H9 (cell line): ENCODE results near the gene BST2. TPM values are rescaled to one million over a fixed set of nuclear protein-coding genes. Genes with fewer than 3 reads are reported as not detected.

Experiments used
- DNase-seq: peaks from one replicate; pipeline ENCODE4 v3.0.0-alpha.2; 2017
- H2AFZ ChIP-seq: one replicate; pipeline ENCODE4 v1.6.1; 2013; ENCODE audit warnings: mild to moderate bottlenecking, low read length, control low read depth, moderate library complexity
- H2AK5ac ChIP-seq: 2 replicates; pipeline ENCODE4 v1.6.1; 2013; ENCODE audit warnings: low read length, control low read depth, mixed read lengths; ENCODE audit not compliant: insufficient read length
- H2BK120ac ChIP-seq: one replicate; pipeline ENCODE4 v1.6.1; 2013; ENCODE audit warnings: low read depth, mild to moderate bottlenecking, low read length, control low read depth, inconsistent platforms; ENCODE audit not compliant: poor library complexity, severe bottlenecking
- H2BK12ac ChIP-seq: 2 replicates; pipeline ENCODE4 v1.6.1; 2013; ENCODE audit warnings: low read length, control low read depth, mixed read lengths, low read depth; ENCODE audit not compliant: insufficient read length
- H2BK15ac ChIP-seq: 2 replicates; pipeline ENCODE4 v1.6.1; 2013; ENCODE audit warnings: low read depth, low read length, control low read depth
- H2BK20ac ChIP-seq: one replicate; pipeline ENCODE4 v1.6.1; 2013; ENCODE audit warnings: low read depth, mild to moderate bottlenecking, low read length, control low read depth, inconsistent platforms; ENCODE audit not compliant: poor library complexity, severe bottlenecking
- H2BK5ac ChIP-seq: 2 replicates; pipeline ENCODE4 v1.6.1; 2013; ENCODE audit warnings: low read length, control low read depth, mixed read lengths; ENCODE audit not compliant: insufficient read length
- H3K14ac ChIP-seq: 2 replicates; pipeline ENCODE4 v1.6.1; 2013; ENCODE audit warnings: low read length, control low read depth; ENCODE audit not compliant: insufficient read depth
- H3K18ac ChIP-seq: 2 replicates; pipeline ENCODE4 v1.6.1; 2013; ENCODE audit warnings: low read depth, mild to moderate bottlenecking, mixed read lengths, low read length, control low read depth; ENCODE audit not compliant: insufficient read length
- H3K23ac ChIP-seq: 2 replicates; pipeline ENCODE4 v1.6.1; 2013; ENCODE audit warnings: low read length, control low read depth, mixed read lengths, low read depth; ENCODE audit not compliant: insufficient read length
- H3K23me2 ChIP-seq: 2 replicates; pipeline ENCODE4 v1.6.1; 2013; ENCODE audit warnings: low read depth, mild to moderate bottlenecking, mixed read lengths, low read length, control low read depth; ENCODE audit not compliant: insufficient read length, poor library complexity, severe bottlenecking
- H3K27ac ChIP-seq: 2 replicates; pipeline ENCODE4 v1.5.1; 2013; ENCODE audit warnings: low read length, control low read depth, mixed read lengths, low read depth; ENCODE audit not compliant: insufficient read length
- H3K27me3 ChIP-seq: 2 replicates; pipeline ENCODE4 v1.6.1; 2013; ENCODE audit warnings: low read length, control low read depth, inconsistent platforms; ENCODE audit not compliant: insufficient read depth
- H3K4ac ChIP-seq: 2 replicates; pipeline ENCODE4 v1.6.1; 2013; ENCODE audit warnings: low read depth, mild to moderate bottlenecking, control low read depth, inconsistent platforms, low read length, moderate library complexity
- H3K4me1 ChIP-seq: 2 replicates; pipeline ENCODE4 v1.6.1; 2013; ENCODE audit warnings: low read length, control low read depth, inconsistent platforms; ENCODE audit not compliant: insufficient read depth
- H3K4me2 ChIP-seq: 2 replicates; pipeline ENCODE4 v1.6.1; 2013; ENCODE audit warnings: low read length, control low read depth, mixed read lengths; ENCODE audit not compliant: insufficient read length, insufficient read depth
- H3K56ac ChIP-seq: 2 replicates; pipeline ENCODE4 v1.6.1; 2013; ENCODE audit warnings: low read depth, mild to moderate bottlenecking, mixed read lengths, low read length, control low read depth; ENCODE audit not compliant: insufficient read length
- H3K79me1 ChIP-seq: 2 replicates; pipeline ENCODE4 v1.6.1; 2013; ENCODE audit warnings: low read depth, mild to moderate bottlenecking, moderate library complexity, low read length, control low read depth, inconsistent platforms; ENCODE audit not compliant: insufficient read depth, poor library complexity, severe bottlenecking
- H3K79me2 ChIP-seq: 2 replicates; pipeline ENCODE4 v1.6.1; 2013; ENCODE audit warnings: low read length, control low read depth, inconsistent platforms; ENCODE audit not compliant: insufficient read depth
- H3K9ac ChIP-seq: 2 replicates; pipeline ENCODE4 v1.6.1; 2013; ENCODE audit warnings: low read length, control low read depth, mixed read lengths; ENCODE audit not compliant: insufficient read length; ENCODE audit errors: extremely low read depth
- H3K9me3 ChIP-seq: one replicate; pipeline ENCODE4 v1.6.1; 2013; ENCODE audit warnings: low read depth, low read length, inconsistent platforms; ENCODE audit not compliant: control insufficient read depth
- H3T11ph ChIP-seq: one replicate; pipeline ENCODE4 v1.6.1; 2013; ENCODE audit warnings: mild to moderate bottlenecking, low read length, control low read depth, inconsistent platforms
- H4K20me1 ChIP-seq: one replicate; pipeline ENCODE4 v1.6.1; 2013; ENCODE audit not compliant: control insufficient read depth, insufficient read length, insufficient read depth
- H4K5ac ChIP-seq: 2 replicates; pipeline ENCODE4 v1.6.1; 2013; ENCODE audit warnings: low read depth, mild to moderate bottlenecking, mixed read lengths, low read length, control low read depth; ENCODE audit not compliant: insufficient read length
- H4K8ac ChIP-seq: replicated peaks from 2 replicates; pipeline ENCODE4 v1.6.1; 2013; ENCODE audit warnings: low read length, control low read depth, mixed read lengths, low read depth; ENCODE audit not compliant: insufficient read length
- H4K91ac ChIP-seq: 2 replicates; pipeline ENCODE4 v1.6.1; 2013; ENCODE audit warnings: low read depth, mild to moderate bottlenecking, moderate library complexity, mixed read lengths, low read length, control low read depth; ENCODE audit not compliant: insufficient read length
- H3K27ac Mint-ChIP-seq, 3 experiments: 2 replicates in 2 of 3; 3 replicates in 1 of 3; pipeline ENCODE4 v1.8.0; 2020 to 2021; ENCODE audit warnings: mixed read lengths in 3 of 3, mild to moderate bottlenecking in 1 of 3, moderate library complexity in 1 of 3
- H3K27me3 Mint-ChIP-seq: 2 replicates; pipeline ENCODE4 v1.8.0; 2021; ENCODE audit warnings: low read depth, mild to moderate bottlenecking, moderate library complexity, mixed read lengths
- H3K36me3 Mint-ChIP-seq, 3 experiments: 2 replicates in 2 of 3; 3 replicates in 1 of 3; pipeline ENCODE4 v1.8.0; 2020 to 2021; ENCODE audit warnings: low read depth in 3 of 3, mixed read lengths in 3 of 3; ENCODE audit not compliant: insufficient read depth in 1 of 3
- H3K4me1 Mint-ChIP-seq, 2 experiments: 2 replicates each; pipeline ENCODE4 v1.8.0; 2020; ENCODE audit warnings: mixed read lengths in 2 of 2
- H3K4me3 Mint-ChIP-seq, 2 experiments: 2 replicates in 1 of 2; 3 replicates in 1 of 2; pipeline ENCODE4 v1.8.0; 2020 to 2021; ENCODE audit warnings: mild to moderate bottlenecking in 2 of 2, mixed read lengths in 2 of 2, moderate library complexity in 1 of 2
- H3K9me3 Mint-ChIP-seq, 2 experiments: 2 replicates in 1 of 2; 3 replicates in 1 of 2; pipeline ENCODE4 v1.8.0; 2020; ENCODE audit warnings: mild to moderate bottlenecking in 2 of 2, mixed read lengths in 2 of 2, moderate library complexity in 1 of 2
- CTCF ChIP-seq: fragments of 200-600 bp; sonication (generic); conservative IDR thresholded peaks from 3 replicates; pipeline ENCODE4 v1.8.0; 2021; ENCODE audit warnings: antibody characterized with exemption, mild to moderate bottlenecking
- WGBS: extraction: QIAGEN DNeasy Blood & Tissue Kit; methylation state at CpG from one replicate; pipeline ENCODE4 v1.1.7; 2013; ENCODE audit warnings: missing lambda C conversion rate, low lambda C conversion rate, mixed read lengths; ENCODE audit not compliant: insufficient read length; ENCODE audit errors: extremely low coverage; 5-methylcytosine and 5-hydroxymethylcytosine counted together
- total RNA-seq: library from RNA; stranded (reverse); gene quantifications from 2 replicates; pipeline ENCODE4 v1.2.1, GENCODE V29; 2021

Gene BST2
- total RNA-seq, 1 experiment from 2014 or later: 63.3 TPM

GRCh38 chr19:17448131-17448967 is 42.9 kb upstream of the BST2 start, which contains the start of gene TMEM221:
Gene TMEM221, minus strand, starts transcription at chr19:17448668. Its CDS starts 206 bp downstream, at chr19:17448462.
- Histone ChIP-seq H3T11ph (no peak within 1 kb of the TSS), H4K8ac (no peak within 1 kb of the TSS), H3K9me3 (no peaks in the 10 kb centered on the region), H3K79me1 (no peaks in the 10 kb centered on the region), H3K56ac (no peak within 1 kb of the TSS), H3K14ac (peak within 1 kb of the TSS; percentile 41; the same call in 1 of the 2 replicates), H2AK5ac (no peak within 1 kb of the TSS), H3K79me2 (no peaks in the 10 kb centered on the region), H2BK15ac (no peak within 1 kb of the TSS), H3K27me3 (peaks cover 3% of the 10 kb centered on the region; the same call in 1 of the 2 replicates), H3K9ac (no peak within 1 kb of the TSS), H2AFZ (no peak within 1 kb of the TSS), H3K23me2 (no peaks in the 10 kb centered on the region), H4K91ac (no peak within 1 kb of the TSS), H3K4ac (no peak within 1 kb of the TSS), H3K23ac (no peak within 1 kb of the TSS), H2BK120ac (no peak within 1 kb of the TSS), H2BK5ac (no peak within 1 kb of the TSS), H2BK20ac (no peak within 1 kb of the TSS), H3K4me1 (no peaks in the 10 kb centered on the region), H4K5ac (no peak within 1 kb of the TSS), H2BK12ac (no peak within 1 kb of the TSS), H3K4me2 (peak within 1 kb of the TSS; percentile 32), H3K18ac (no peak within 1 kb of the TSS), H3K27ac (no peak within 1 kb of the TSS), H4K20me1 (no peaks in the 10 kb centered on the region)
- peak; percentile 71 for DNase-seq
- H3K4me1 Mint-ChIP-seq: peaks cover 2 to 5% of the 10 kb centered on the region in 2 experiments; a peak in 3 of 4 replicates
- peak; percentile 81 for TF ChIP-seq CTCF
- peaks cover 0 to 1% (median 0%) of the 10 kb centered on the region in 3 experiments; a peak in 1 of 7 replicates for H3K36me3 Mint-ChIP-seq
- no peak within 1 kb of the TSS for H3K27ac Mint-ChIP-seq
- peaks cover 0 to 3% of the 10 kb centered on the region in 2 experiments; a peak in 1 of 5 replicates for H3K9me3 Mint-ChIP-seq
- H3K4me3 Mint-ChIP-seq: peak within 1 kb of the TSS; percentile 67 to 80
- no CpG with 5 or more reads among the region's 81 CpGs for WGBS
- peaks cover 31% of the 10 kb centered on the region for H3K27me3 Mint-ChIP-seq
